CD14-positive monocyte (primary cell): ENCODE measurements around the gene CLK4. TPM values are rescaled to one million over a fixed set of nuclear protein-coding genes. Genes with fewer than 3 reads are reported as not detected.

Experiments
- DNase-seq, 3 donors: peaks; one replicate each; pipeline ENCODE4 v3.0.0-alpha.2; 2011 to 2022
- H2AFZ ChIP-seq: 2 replicates; pipeline ENCODE4 v1.6.0; 2012; ENCODE audit warnings: mild to moderate bottlenecking, low read depth, low read length, inconsistent platforms; ENCODE audit not compliant: insufficient read depth, poor library complexity, severe bottlenecking
- H3K27ac ChIP-seq, 2 donors: 1 replicate in 1 of 2; 2 replicates in 1 of 2; pipeline ENCODE4 v1.5.1; 2012 to 2013; ENCODE audit warnings: low read length in 2 of 2, control low read depth in 1 of 2, inconsistent platforms in 1 of 2, low read depth in 1 of 2, mild to moderate bottlenecking in 1 of 2
- H3K27me3 ChIP-seq, 2 donors: one replicate each; pipeline versions ENCODE4 v1.6.0 to v1.6.1; 2011 to 2013; ENCODE audit warnings: low read length in 2 of 2; ENCODE audit not compliant: control insufficient read depth in 2 of 2, insufficient read depth in 2 of 2
- H3K36me3 ChIP-seq, 2 donors: replicated peaks in 1 of 2; 1 replicate in 1 of 2; 2 replicates in 1 of 2; pipeline versions ENCODE4 v1.5.1 to v1.6.1; 2012 to 2013; ENCODE audit warnings: low read length in 2 of 2, control low read depth in 1 of 2, inconsistent platforms in 1 of 2, mild to moderate bottlenecking in 1 of 2; ENCODE audit not compliant: insufficient read depth in 2 of 2, control insufficient read depth in 1 of 2
- H3K4me1 ChIP-seq, 2 donors: 1 replicate in 1 of 2; 2 replicates in 1 of 2; pipeline versions ENCODE4 v1.5.1 to v1.6.1; 2012 to 2013; ENCODE audit warnings: low read length in 2 of 2, control low read depth in 1 of 2, inconsistent platforms in 1 of 2, mild to moderate bottlenecking in 1 of 2, moderate library complexity in 1 of 2; ENCODE audit not compliant: insufficient read depth in 2 of 2, control insufficient read depth in 1 of 2
- H3K4me2 ChIP-seq: replicated peaks from 2 replicates; pipeline ENCODE3; 2012; ENCODE audit warnings: low read length, moderate library complexity, mild to moderate bottlenecking; ENCODE audit not compliant: poor library complexity, severe bottlenecking; ENCODE audit errors: extremely low read depth
- H3K4me3 ChIP-seq, 3 experiments: fragments of 200-600 bp in 1 of 3; sonication (generic) in 1 of 3; replicated peaks in 1 of 3; 1 replicate in 2 of 3; 2 replicates in 1 of 3; pipeline ENCODE4 v1.5.1; 2011 to 2013; ENCODE audit warnings: low read length in 3 of 3, mild to moderate bottlenecking in 3 of 3, control low read depth in 2 of 3, low read depth in 2 of 3, inconsistent platforms in 1 of 3, moderate library complexity in 1 of 3
- H3K79me2 ChIP-seq: 2 replicates; pipeline ENCODE4 v1.6.0; 2012; ENCODE audit warnings: mild to moderate bottlenecking, control low read depth, inconsistent platforms, low read length, moderate library complexity; ENCODE audit not compliant: insufficient read depth
- H3K9ac ChIP-seq: 2 replicates; pipeline ENCODE4 v1.6.0; 2017; ENCODE audit warnings: low read length, mild to moderate bottlenecking; ENCODE audit not compliant: insufficient read depth, poor library complexity, severe bottlenecking
- H3K9me3 ChIP-seq, 2 donors: replicated peaks in 1 of 2; 1 replicate in 1 of 2; 2 replicates in 1 of 2; pipeline versions ENCODE4 v1.5.1 to v1.6.1; 2012 to 2013; ENCODE audit warnings: low read length in 2 of 2, control low read depth in 1 of 2; ENCODE audit not compliant: control insufficient read depth in 1 of 2, insufficient read depth in 1 of 2
- H4K20me1 ChIP-seq: 2 replicates; pipeline ENCODE4 v1.6.0; 2012; ENCODE audit warnings: mild to moderate bottlenecking, low read length, control low read depth, moderate library complexity; ENCODE audit not compliant: insufficient read depth
- H3K27ac Mint-ChIP-seq, 7 donors: one replicate each; pipeline ENCODE4 v1.8.0; 2020; ENCODE audit warnings: mild to moderate bottlenecking in 7 of 7, mixed read lengths in 7 of 7, moderate library complexity in 6 of 7, inconsistent platforms in 2 of 7
- H3K27me3 Mint-ChIP-seq, 3 donors: one replicate each; pipeline ENCODE4 v1.8.0; 2021 to 2022; ENCODE audit warnings: low read depth in 3 of 3, mild to moderate bottlenecking in 3 of 3, mixed read lengths in 3 of 3, moderate library complexity in 3 of 3, inconsistent platforms in 1 of 3
- H3K36me3 Mint-ChIP-seq, 2 donors: one replicate each; pipeline ENCODE4 v1.8.0; 2020; ENCODE audit warnings: mixed read lengths in 2 of 2, inconsistent platforms in 1 of 2, mild to moderate bottlenecking in 1 of 2
- H3K4me1 Mint-ChIP-seq: one replicate; pipeline ENCODE4 v1.8.0; 2020; ENCODE audit warnings: mild to moderate bottlenecking, mixed read lengths
- H3K4me3 Mint-ChIP-seq, 2 donors: one replicate each; pipeline ENCODE4 v1.8.0; 2020; ENCODE audit warnings: mild to moderate bottlenecking in 2 of 2, mixed read lengths in 2 of 2, moderate library complexity in 1 of 2
- H3K9me3 Mint-ChIP-seq, 7 donors: one replicate each; pipeline ENCODE4 v1.8.0; 2020 to 2022; ENCODE audit warnings: mixed read lengths in 7 of 7, mild to moderate bottlenecking in 6 of 7, moderate library complexity in 6 of 7, inconsistent platforms in 2 of 7
- CTCF ChIP-seq: fragments of 200-600 bp; IDR thresholded peaks from one replicate; pipeline ENCODE4 v1.8.0; 2022; ENCODE audit warnings: antibody characterized with exemption, mild to moderate bottlenecking
- WGBS: methylation state at CpG from one replicate; pipeline ENCODE4 v1.1.5; 2013; ENCODE audit warnings: missing lambda C conversion rate; ENCODE audit not compliant: insufficient coverage; 5-methylcytosine and 5-hydroxymethylcytosine counted together
- intact Hi-C, 2 donors: fragments of 100-400 bp; cut with micrococcal nuclease; formaldehyde crosslinking; loops; one replicate each; pipeline versions ENCODE4 v1.15.0 to v1.15.1; 2023
- polyA plus RNA-seq, 3 donors: library from polyadenylated mRNA; depleted of rRNA in 1 of 3; unstranded in 2 of 3; stranded (reverse) in 1 of 3; fragments of 300-500 nt in 2 of 3; fragments of >200 nt in 1 of 3; fragmentation: Illumina TruSeq in 2 of 3; gene quantifications; 1 replicate in 2 of 3; 2 replicates in 1 of 3; pipeline ENCODE4 v1.2.3, GENCODE V29; 2012 to 2021

The CLK4 gene
- polyA plus RNA-seq, 3 donors: 3.0 to 46.9 (median 4.9) TPM

GRCh38 chr5:178670351-178670885, 43.6 kb upstream of the CLK4 start:
- no peak for DNase-seq
- Mint-ChIP-seq H3K27me3 (peaks cover 3 to 17% (median 3%) of the 10 kb centered on the region in 3 donors), H3K9me3 (peaks cover 5 to 24% (median 15%) of the 10 kb centered on the region in 7 donors), H3K36me3 (no peaks in the 10 kb centered on the region), H3K27ac (no peak overlapping the region), H3K4me1 (peaks cover 19% of the 10 kb centered on the region), H3K4me3 (no peak overlapping the region)
- H4K20me1 ChIP-seq: no peaks in the 10 kb centered on the region
- no peak overlapping the region for H3K9ac ChIP-seq
- peaks cover 0 to 4% of the 10 kb centered on the region in 2 donors for H3K27me3 ChIP-seq
- WGBS: 98% methylated on average over 5 of the region's 10 CpGs
- no peak overlapping the region for H3K27ac ChIP-seq
- no peak overlapping the region for H3K4me3 ChIP-seq
- no peak overlapping the region for H2AFZ ChIP-seq
- no peak for TF ChIP-seq CTCF
- H3K36me3 ChIP-seq: no peaks in the 10 kb centered on the region
- H3K4me1 ChIP-seq: peaks cover 12 to 21% of the 10 kb centered on the region in 2 donors
- H3K9me3 ChIP-seq: peaks cover 5 to 11% of the 10 kb centered on the region in 2 donors
- H3K4me2 ChIP-seq: no peak overlapping the region
- no peaks in the 10 kb centered on the region for H3K79me2 ChIP-seq
- intact Hi-C loops: no loop called here

- no peak overlapping the region for H3K4me3 ChIP-seq
- peak overlapping the region; percentile 43 for H2AFZ ChIP-seq
- peaks cover 12 to 21% of the 10 kb centered on the region in 2 donors for H3K4me1 ChIP-seq
- intact Hi-C loops: no loop called here
- no peak overlapping the region for H3K27ac ChIP-seq
- H3K27ac Mint-ChIP-seq: peak overlapping the region in 1 of 7 donors; percentile 30
- no peak overlapping the region for H3K4me2 ChIP-seq
- 90% methylated on average over 2 of the region's 7 CpGs for WGBS
- peaks cover 16 to 38% (median 29%) of the 10 kb centered on the region in 7 donors for H3K9me3 Mint-ChIP-seq
- no peak for TF ChIP-seq CTCF
- peaks cover 0 to 4% of the 10 kb centered on the region in 2 donors for H3K27me3 ChIP-seq
- H3K9ac ChIP-seq: no peak overlapping the region
- H3K36me3 Mint-ChIP-seq: no peaks in the 10 kb centered on the region
- DNase-seq: peak; percentile 34 to 46 (median 40)
- no peaks in the 10 kb centered on the region for H3K36me3 ChIP-seq
- peaks cover 3 to 22% (median 3%) of the 10 kb centered on the region in 3 donors for H3K27me3 Mint-ChIP-seq
- H4K20me1 ChIP-seq: no peaks in the 10 kb centered on the region
- peaks cover 12 to 25% of the 10 kb centered on the region in 2 donors for H3K9me3 ChIP-seq
- peaks cover 19% of the 10 kb centered on the region for H3K4me1 Mint-ChIP-seq
- no peaks in the 10 kb centered on the region for H3K79me2 ChIP-seq
- H3K4me3 Mint-ChIP-seq: peak overlapping the region in 1 of 2 donors; percentile 3
Observed at GRCh38 chr5:178668579-178668978, 41.7 kb upstream of the CLK4 start.
